Breast epithelium (tissue), 3 donors: ENCODE measurements around the gene CYP27C1.

Source experiments
- POLR2AphosphoS5 ChIP-seq, 3 donors: sonication (generic); formaldehyde crosslinking; IDR thresholded peaks; one replicate each; pipeline ENCODE4 v1.6.1; 2017; ENCODE audit warnings: antibody characterized with exemption in 3 of 3
- TF ChIP-seq, protein P1 (sequence below), 3 donors: fragments of 450-650 bp; IDR thresholded peaks; one replicate each; pipeline ENCODE4 v1.5.1; 2016 to 2017; ENCODE audit warnings: antibody characterized with exemption in 3 of 3, mild to moderate bottlenecking in 3 of 3, moderate library complexity in 3 of 3

GRCh38 chr2:127217470-127218325 lies 2.4 kb downstream of the CYP27C1 start:
- TF ChIP-seq, protein P1, sequence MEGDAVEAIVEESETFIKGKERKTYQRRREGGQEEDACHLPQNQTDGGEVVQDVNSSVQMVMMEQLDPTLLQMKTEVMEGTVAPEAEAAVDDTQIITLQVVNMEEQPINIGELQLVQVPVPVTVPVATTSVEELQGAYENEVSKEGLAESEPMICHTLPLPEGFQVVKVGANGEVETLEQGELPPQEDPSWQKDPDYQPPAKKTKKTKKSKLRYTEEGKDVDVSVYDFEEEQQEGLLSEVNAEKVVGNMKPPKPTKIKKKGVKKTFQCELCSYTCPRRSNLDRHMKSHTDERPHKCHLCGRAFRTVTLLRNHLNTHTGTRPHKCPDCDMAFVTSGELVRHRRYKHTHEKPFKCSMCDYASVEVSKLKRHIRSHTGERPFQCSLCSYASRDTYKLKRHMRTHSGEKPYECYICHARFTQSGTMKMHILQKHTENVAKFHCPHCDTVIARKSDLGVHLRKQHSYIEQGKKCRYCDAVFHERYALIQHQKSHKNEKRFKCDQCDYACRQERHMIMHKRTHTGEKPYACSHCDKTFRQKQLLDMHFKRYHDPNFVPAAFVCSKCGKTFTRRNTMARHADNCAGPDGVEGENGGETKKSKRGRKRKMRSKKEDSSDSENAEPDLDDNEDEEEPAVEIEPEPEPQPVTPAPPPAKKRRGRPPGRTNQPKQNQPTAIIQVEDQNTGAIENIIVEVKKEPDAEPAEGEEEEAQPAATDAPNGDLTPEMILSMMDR (IDR thresholded peaks at IDR 0.05), result no peak
- no peak for TF ChIP-seq POLR2AphosphoS5 (IDR thresholded peaks at IDR 0.05)
